GM06990 (cell line): ENCODE data around the gene CMYA5.

ENCODE experiments used
- DNase-seq: peaks from one replicate; pipeline ENCODE4 v3.0.0-alpha.2; 2011; ENCODE audit not compliant: insufficient read length; ENCODE audit errors: extremely low read depth
- H3K27me3 ChIP-seq: replicated peaks from 2 replicates; pipeline ENCODE4 v1.6.0; 2011; ENCODE audit warnings: low read length; ENCODE audit not compliant: control insufficient read depth, insufficient read depth
- H3K36me3 ChIP-seq: 2 replicates; pipeline ENCODE4 v1.5.1; 2011; ENCODE audit warnings: low read length; ENCODE audit not compliant: control insufficient read depth, insufficient read depth
- H3K4me3 ChIP-seq: replicated peaks from 2 replicates; pipeline ENCODE4 v1.5.1; 2011; ENCODE audit warnings: low read depth, mild to moderate bottlenecking, control low read depth, low read length
- TF ChIP-seq, protein P1 (sequence below): IDR thresholded peaks from 2 replicates; pipeline ENCODE4 v1.5.1; 2011; ENCODE audit warnings: low read length, control low read depth, mild to moderate bottlenecking, inconsistent platforms; ENCODE audit not compliant: insufficient read depth, poor library complexity, severe bottlenecking

Gene CMYA5

GRCh38 chr5:79695526-79695925 is 5.9 kb downstream of the CMYA5 start:
- H3K36me3 ChIP-seq: no peaks in the 10 kb centered on the region
- no peak overlapping the region for H3K4me3 ChIP-seq
- DNase-seq: no peak
- H3K27me3 ChIP-seq: no peaks in the 10 kb centered on the region
- TF ChIP-seq, protein P1, sequence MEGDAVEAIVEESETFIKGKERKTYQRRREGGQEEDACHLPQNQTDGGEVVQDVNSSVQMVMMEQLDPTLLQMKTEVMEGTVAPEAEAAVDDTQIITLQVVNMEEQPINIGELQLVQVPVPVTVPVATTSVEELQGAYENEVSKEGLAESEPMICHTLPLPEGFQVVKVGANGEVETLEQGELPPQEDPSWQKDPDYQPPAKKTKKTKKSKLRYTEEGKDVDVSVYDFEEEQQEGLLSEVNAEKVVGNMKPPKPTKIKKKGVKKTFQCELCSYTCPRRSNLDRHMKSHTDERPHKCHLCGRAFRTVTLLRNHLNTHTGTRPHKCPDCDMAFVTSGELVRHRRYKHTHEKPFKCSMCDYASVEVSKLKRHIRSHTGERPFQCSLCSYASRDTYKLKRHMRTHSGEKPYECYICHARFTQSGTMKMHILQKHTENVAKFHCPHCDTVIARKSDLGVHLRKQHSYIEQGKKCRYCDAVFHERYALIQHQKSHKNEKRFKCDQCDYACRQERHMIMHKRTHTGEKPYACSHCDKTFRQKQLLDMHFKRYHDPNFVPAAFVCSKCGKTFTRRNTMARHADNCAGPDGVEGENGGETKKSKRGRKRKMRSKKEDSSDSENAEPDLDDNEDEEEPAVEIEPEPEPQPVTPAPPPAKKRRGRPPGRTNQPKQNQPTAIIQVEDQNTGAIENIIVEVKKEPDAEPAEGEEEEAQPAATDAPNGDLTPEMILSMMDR: no peak

GRCh38 chr5:79697222-79698170 is 7.9 kb downstream of the CMYA5 start:
- Histone ChIP-seq H3K36me3 (no peaks in the 10 kb centered on the region), H3K27me3 (no peaks in the 10 kb centered on the region), H3K4me3 (no peak overlapping the region)
- TF ChIP-seq, protein P1: no peak
- peak; percentile 18 for DNase-seq

DNA sequence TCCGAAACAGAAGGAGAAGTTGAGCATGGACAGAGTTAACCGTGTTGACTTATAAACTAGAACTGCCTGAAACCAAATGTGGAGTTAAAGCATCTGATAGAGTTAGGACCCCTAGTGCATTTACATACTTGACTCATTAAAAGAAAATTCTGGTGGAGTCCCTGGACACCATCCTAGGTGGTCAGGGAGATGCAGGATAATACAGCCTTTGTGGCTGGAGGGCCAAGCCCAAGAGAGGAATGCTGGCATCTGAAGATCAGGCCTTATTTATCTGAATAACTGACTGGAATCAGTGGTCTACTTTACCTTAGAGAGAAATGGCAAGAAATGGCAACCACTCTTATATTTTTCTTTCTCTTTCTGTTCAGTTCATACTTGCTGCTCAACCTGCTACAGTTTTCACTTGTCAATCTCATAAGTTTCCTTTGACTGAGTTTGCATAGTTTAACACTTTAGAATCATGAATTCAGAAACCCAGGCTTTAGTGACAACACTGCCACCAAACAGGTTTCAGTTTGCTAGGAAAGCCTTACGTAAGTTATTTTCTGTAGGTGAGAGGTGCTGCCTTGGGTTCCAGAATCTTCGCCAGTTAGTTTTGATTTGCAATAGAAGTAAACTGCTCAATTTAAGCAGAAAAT is 10.2 kb downstream of the CMYA5 start:
- DNase-seq: peak; percentile 57
- TF ChIP-seq, protein P1: no peak

GRCh38 chr5:79702606-79703380 is 13.2 kb downstream of the CMYA5 start:
- TF ChIP-seq, protein P1: peak; percentile 77
- no peak for DNase-seq
- Histone ChIP-seq H3K36me3 (no peaks in the 10 kb centered on the region), H3K4me3 (no peak overlapping the region), H3K27me3 (no peaks in the 10 kb centered on the region)

More for the DNA sequence above, 10.2 kb downstream of the CMYA5 start:
- no peaks in the 10 kb centered on the region for H3K36me3 ChIP-seq
- peak overlapping the region; percentile 11 for H3K4me3 ChIP-seq
- no peaks in the 10 kb centered on the region for H3K27me3 ChIP-seq

GRCh38 chr5:79703381-79703645 is 13.7 kb downstream of the CMYA5 start:
- TF ChIP-seq, protein P1: no peak
- DNase-seq: no peak
- H3K36me3 ChIP-seq: no peaks in the 10 kb centered on the region

More at GRCh38 chr5:79703381-79703645, 13.7 kb downstream of the CMYA5 start:
- Histone ChIP-seq H3K27me3 (no peaks in the 10 kb centered on the region), H3K4me3 (no peak overlapping the region)
